ENCODE data around the gene CYB5R3.
"Not testable (repeated sequence)": the region's sequence is repeated elsewhere in the genome, so short reads cannot be mapped to it uniquely, and the experiment has no call there.

Gene CYB5R3

DNA sequence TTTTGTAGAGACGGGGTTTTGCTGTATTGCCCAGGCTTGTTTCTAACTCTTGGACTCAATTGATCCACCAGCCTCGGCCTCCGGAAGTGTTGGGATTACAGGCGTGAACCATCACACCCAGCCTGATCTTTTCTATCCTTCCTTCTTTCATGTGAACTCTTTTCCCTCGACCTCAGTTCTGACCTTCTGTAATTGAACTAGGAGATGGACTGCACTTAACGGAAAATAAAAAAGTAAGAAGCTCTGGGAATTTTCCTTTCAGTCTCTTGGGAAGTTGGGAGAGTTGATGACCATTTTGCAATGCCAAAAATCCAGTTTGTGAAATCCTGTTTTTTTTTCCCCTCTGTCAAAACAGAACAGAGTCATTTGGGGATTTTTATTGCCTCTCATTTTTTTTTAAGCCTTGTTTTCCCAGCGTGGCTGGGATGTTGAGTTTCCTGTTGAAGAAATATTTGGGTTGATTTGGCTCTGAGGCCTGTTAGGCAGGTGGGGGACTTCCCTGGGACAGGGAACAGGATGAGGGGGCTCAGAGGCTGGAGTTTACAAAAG is 26.9 kb upstream of the CYB5R3 start:
- H3K4me3 ChIP-seq (ENCODE audit: low read length) = no peak overlapping the region
- TF ChIP-seq, protein P1, sequence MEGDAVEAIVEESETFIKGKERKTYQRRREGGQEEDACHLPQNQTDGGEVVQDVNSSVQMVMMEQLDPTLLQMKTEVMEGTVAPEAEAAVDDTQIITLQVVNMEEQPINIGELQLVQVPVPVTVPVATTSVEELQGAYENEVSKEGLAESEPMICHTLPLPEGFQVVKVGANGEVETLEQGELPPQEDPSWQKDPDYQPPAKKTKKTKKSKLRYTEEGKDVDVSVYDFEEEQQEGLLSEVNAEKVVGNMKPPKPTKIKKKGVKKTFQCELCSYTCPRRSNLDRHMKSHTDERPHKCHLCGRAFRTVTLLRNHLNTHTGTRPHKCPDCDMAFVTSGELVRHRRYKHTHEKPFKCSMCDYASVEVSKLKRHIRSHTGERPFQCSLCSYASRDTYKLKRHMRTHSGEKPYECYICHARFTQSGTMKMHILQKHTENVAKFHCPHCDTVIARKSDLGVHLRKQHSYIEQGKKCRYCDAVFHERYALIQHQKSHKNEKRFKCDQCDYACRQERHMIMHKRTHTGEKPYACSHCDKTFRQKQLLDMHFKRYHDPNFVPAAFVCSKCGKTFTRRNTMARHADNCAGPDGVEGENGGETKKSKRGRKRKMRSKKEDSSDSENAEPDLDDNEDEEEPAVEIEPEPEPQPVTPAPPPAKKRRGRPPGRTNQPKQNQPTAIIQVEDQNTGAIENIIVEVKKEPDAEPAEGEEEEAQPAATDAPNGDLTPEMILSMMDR (conservative IDR thresholded peaks at IDR 0.05; ENCODE audit: low read depth, low read length) = no peak
- DNase-seq (ENCODE audit: low read depth) = no peak

DNA sequence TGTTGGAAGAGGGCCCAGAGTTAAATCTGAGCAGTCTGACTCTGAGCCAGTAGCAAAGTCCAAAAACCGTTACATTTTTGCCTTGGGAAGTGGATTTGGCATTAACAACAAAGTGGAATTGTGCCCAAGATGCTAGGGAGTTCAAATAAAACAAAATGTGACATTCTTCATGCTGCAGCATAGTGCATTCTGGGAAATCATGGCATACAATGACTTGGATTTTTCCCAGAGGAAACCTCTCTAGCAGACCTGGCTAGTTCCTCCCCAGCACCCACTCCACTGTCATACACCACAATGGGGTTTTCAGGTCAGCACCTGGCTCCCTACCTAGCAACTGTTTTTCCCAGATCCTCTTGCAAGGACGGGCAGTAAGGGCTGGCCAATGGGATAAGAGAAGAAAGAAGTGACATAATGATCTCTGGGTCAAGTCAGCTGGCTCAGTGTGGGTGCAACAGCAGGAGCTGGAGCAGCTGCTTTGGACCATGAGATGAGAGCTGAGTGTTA is 24.8 kb upstream of the CYB5R3 start:
- no peak overlapping the region for H3K4me3 ChIP-seq (ENCODE audit: low read length)
- DNase-seq (ENCODE audit: low read depth) = no peak
- TF ChIP-seq, protein P1 (conservative IDR thresholded peaks at IDR 0.05; ENCODE audit: low read depth, low read length) = no peak

DNA sequence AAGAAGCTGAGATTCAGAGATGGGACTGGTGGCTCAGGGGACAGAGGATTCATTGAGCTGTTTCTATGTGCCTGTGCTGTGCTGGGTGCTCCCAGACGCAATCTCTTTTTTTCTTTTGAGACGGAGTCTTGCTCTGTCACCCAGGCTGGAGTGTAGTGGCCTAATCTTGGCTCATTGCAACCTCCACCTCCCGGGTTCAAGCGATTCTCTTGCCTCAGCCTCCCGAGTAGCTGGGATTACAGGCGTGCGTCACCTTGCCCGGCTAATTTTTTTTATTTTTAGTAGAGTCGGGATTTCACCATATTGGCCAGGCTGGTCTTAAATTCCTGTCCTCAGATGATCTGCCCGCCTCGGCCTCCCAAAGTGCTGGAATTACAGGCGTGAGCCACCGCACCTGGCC is 23.9 kb upstream of the CYB5R3 start:
- H3K4me3 ChIP-seq (ENCODE audit: low read length); DNase-seq (ENCODE audit: low read depth): not testable (repeated sequence)

DNA sequence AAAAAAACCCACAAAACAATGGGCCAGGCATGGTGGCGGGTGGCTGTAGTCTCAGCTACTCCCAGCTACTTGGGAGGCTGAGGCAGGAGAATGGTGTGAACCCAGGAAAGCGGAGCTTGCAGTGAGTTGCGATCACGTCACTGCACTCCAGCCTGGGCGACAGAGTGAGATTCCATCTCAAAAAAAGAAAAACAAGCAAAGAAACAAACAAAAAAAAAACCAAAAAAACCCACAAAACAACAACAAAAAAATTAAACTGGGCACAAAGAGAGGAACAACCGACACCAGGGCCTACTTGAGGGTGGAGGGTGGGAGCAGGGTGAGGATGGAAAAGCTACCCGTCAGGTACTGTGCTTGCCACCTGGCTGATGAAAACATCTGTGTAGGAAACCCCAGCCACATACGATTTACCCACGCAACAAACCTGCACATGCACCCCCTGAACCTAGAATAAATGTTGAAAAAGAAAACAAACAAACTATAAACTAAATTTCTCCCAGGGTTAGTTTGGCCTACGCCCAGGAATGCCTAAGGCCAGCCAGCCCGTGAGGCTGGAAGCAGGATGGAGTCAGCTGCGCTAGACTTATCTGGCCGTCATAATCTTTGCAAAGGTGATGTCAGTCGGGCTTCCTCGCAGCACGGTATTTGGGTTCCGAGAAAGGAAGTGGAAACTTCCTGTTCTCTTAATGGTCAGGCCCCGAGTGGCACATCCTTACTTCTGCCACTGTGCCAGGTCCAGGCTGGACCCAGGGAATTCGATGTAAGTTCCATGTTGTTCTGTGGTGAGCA is 21.9 kb upstream of the CYB5R3 start:
- H3K4me3 ChIP-seq (ENCODE audit: low read length) = no peak overlapping the region
- TF ChIP-seq, protein P1 (conservative IDR thresholded peaks at IDR 0.05; ENCODE audit: low read depth, low read length) = no peak
- DNase-seq (ENCODE audit: low read depth) = no peak

DNA sequence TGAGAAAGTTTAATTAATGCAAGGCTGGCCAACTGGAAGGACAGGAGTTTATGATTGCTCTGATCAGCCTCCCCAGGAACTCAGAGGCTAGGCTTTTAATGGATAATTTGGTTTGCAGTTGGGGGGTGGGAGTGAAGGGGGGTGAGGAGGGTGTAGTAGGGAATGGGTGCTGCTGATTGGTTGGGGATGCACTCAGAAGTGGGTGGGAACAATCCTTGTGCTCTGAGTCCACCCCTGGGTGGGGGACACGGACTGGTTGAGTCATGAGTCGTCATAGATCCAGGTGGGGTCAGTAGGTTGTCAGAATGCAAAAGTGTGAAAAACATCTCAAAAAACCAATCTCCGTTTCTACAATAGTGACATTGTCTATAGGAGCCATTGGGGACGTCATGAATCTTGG is 20.9 kb upstream of the CYB5R3 start:
- no peak overlapping the region for H3K4me3 ChIP-seq (ENCODE audit: low read length)
- no peak for DNase-seq (ENCODE audit: low read depth)
- TF ChIP-seq, protein P1 (conservative IDR thresholded peaks at IDR 0.05; ENCODE audit: low read depth, low read length) = no peak

DNA sequence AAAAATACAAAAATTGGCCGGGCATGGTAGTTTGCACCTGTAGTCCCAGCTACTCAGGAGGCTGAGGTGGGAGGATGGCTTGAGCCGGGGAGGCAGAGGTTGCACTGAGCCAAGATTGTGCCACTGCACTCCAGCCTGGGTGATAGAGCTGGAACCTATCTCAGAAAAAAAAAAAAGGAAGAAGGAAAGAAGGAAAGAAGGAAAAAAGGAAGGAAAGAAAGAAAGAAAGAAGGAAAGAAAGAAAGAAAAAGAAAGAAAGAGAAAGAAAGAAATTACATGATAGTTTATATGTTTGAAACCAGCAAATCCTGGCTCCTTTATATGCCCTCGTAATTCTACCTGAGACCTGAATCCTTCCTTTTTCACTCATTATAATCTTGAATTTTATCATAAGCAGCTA is 17.2 kb upstream of the CYB5R3 start:
- not testable (repeated sequence) for H3K4me3 ChIP-seq (ENCODE audit: low read length); DNase-seq (ENCODE audit: low read depth)

DNA sequence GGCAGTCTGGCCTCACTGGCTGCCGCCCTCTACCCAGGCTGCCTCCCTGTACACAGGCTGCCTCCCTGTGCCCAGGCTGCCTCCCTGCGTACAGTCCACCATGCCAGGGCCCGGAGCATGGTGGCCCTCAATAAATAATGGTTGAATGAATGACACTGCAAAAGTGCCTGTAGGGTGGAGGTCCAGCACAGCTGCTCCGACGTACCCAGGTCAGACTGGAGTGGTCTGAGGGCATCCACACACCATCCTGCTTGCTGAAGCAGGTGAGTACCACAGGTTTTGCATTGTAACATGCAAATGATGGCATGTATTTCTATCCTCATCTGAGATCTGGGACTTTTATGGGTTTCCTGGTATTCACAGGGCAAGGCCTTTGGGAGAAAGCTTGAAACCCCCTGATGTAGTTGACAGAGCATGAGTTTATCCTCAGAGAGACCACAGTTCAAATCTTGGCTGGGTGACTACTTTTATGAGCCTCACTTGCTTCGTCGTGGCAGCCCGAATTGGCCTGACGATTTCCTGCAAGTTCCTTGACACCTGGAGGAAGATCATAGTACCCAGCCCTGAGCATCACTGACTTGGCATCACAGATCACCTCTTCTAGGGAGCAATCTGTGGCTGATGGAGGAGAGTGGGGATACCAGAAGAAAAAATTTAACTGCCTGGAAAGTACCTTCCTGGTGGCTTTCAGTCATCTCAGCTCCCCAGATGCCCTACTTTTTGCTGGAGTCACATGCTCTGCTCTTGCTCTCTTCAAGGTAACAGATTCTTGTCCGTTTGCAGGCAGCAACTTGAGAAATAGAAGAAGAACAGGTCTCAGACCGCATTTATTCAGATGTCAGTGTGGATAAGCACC is 16.0 kb upstream of the CYB5R3 start:
- H3K4me3 ChIP-seq (ENCODE audit: low read length) = no peak overlapping the region
- DNase-seq (ENCODE audit: low read depth) = no peak
- TF ChIP-seq, protein P1 (conservative IDR thresholded peaks at IDR 0.05; ENCODE audit: low read depth, low read length) = no peak

Measured in retinal pigment epithelial cell (primary cell).